Parathyroid adenoma (tissue), 2 donors: ENCODE measurements around the gene FOXO3.

ENCODE experiments used
- H2AFZ ChIP-seq: fragments of 300-600 bp; sonication (generic); one replicate; pipeline ENCODE4 v1.7.0; 2017; ENCODE audit warnings: antibody characterized with exemption, mild to moderate bottlenecking
- H3K27ac ChIP-seq: fragments of 300-600 bp; sonication (generic); one replicate; pipeline ENCODE4 v1.7.0; 2017
- H3K27me3 ChIP-seq: fragments of 300-600 bp; sonication (generic); one replicate; pipeline ENCODE4 v1.7.0; 2017; ENCODE audit warnings: low read length; ENCODE audit not compliant: control insufficient read depth, insufficient read depth
- H3K36me3 ChIP-seq: fragments of 300-600 bp; sonication (generic); one replicate; pipeline ENCODE4 v1.7.0; 2017; ENCODE audit warnings: low read length; ENCODE audit not compliant: control insufficient read depth, insufficient read depth
- H3K4me1 ChIP-seq: fragments of 300-600 bp; sonication (generic); one replicate; pipeline ENCODE4 v1.7.0; 2017; ENCODE audit warnings: control low read depth
- H3K4me2 ChIP-seq: fragments of 300-600 bp; sonication (generic); one replicate; pipeline ENCODE4 v1.7.0; 2017; ENCODE audit warnings: low read length
- H3K4me3 ChIP-seq: fragments of 300-600 bp; sonication (generic); one replicate; pipeline ENCODE4 v1.7.0; 2017; ENCODE audit warnings: low read depth, low read length
- H3K79me2 ChIP-seq: fragments of 300-600 bp; sonication (generic); one replicate; pipeline ENCODE4 v1.7.0; 2017; ENCODE audit warnings: control low read depth
- H3K9ac ChIP-seq: fragments of 300-600 bp; sonication (generic); one replicate; pipeline ENCODE4 v1.7.0; 2017; ENCODE audit warnings: mild to moderate bottlenecking
- H3K9me3 ChIP-seq: fragments of 300-600 bp; sonication (generic); one replicate; pipeline ENCODE4 v1.7.0; 2017; ENCODE audit warnings: low read length; ENCODE audit not compliant: control insufficient read depth
- TF ChIP-seq, protein P1 (sequence below): fragments of 300-600 bp; sonication (generic); IDR thresholded peaks from one replicate; pipeline ENCODE4 v1.7.0; 2017; ENCODE audit warnings: antibody characterized with exemption, mild to moderate bottlenecking
- donor health status: primary hyperparathyroidism.

Gene FOXO3

DNA sequence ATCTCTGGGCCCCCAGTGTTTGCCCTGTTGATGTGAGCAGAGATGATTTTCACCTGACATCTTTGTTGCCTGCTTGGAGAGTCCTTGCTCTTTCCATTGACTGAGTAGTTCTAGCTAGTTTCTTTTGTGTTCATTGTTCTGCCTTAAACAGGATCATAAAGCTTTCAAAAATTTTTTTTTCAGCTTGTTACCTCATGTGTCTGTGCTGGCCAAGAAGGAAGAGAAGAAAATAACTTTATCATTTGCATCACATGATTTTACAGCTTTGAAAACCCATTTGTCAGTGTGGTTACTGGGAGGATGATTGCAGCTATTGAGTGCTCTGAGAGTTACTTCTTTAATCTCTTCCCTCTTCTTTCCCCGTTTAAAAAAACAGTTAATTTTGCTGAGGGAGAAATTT lies 16.0 kb downstream of the FOXO3 start:
- no peaks in the 10 kb centered on the region for H3K36me3 ChIP-seq
- H3K4me3 ChIP-seq, result no peak overlapping the region
- H3K27me3 ChIP-seq, result no peaks in the 10 kb centered on the region
- no peak overlapping the region for H2AFZ ChIP-seq
- H3K4me2 ChIP-seq, result no peak overlapping the region
- H3K27ac ChIP-seq, result no peak overlapping the region
- no peaks in the 10 kb centered on the region for H3K9me3 ChIP-seq
- peaks cover 24% of the 10 kb centered on the region for H3K79me2 ChIP-seq
- H3K9ac ChIP-seq, result no peak overlapping the region
- TF ChIP-seq, protein P1, sequence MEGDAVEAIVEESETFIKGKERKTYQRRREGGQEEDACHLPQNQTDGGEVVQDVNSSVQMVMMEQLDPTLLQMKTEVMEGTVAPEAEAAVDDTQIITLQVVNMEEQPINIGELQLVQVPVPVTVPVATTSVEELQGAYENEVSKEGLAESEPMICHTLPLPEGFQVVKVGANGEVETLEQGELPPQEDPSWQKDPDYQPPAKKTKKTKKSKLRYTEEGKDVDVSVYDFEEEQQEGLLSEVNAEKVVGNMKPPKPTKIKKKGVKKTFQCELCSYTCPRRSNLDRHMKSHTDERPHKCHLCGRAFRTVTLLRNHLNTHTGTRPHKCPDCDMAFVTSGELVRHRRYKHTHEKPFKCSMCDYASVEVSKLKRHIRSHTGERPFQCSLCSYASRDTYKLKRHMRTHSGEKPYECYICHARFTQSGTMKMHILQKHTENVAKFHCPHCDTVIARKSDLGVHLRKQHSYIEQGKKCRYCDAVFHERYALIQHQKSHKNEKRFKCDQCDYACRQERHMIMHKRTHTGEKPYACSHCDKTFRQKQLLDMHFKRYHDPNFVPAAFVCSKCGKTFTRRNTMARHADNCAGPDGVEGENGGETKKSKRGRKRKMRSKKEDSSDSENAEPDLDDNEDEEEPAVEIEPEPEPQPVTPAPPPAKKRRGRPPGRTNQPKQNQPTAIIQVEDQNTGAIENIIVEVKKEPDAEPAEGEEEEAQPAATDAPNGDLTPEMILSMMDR, result no peak
- peaks cover 40% of the 10 kb centered on the region for H3K4me1 ChIP-seq

DNA sequence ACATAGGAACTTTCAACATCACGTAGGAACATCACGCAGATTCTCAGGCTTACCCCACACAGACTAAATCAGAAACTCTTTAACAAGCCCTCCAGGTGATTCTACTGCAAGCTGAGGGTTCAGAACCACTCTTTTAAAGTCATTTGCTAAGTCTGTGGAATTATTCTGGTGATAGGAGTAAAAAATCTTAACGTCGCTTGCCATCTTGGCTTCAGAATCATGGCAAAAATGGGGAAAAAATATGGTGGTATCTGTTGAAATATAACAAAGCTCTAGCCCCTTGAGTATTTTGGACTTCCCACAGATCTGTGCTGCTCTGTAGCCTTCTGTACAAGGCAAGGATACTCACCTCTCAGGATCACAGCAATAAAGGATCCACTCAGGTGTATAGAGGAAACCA lies 17.4 kb downstream of the FOXO3 start:
- H2AFZ ChIP-seq, result no peak overlapping the region
- H3K4me1 ChIP-seq, result peaks cover 50% of the 10 kb centered on the region
- peaks cover 19% of the 10 kb centered on the region for H3K79me2 ChIP-seq
- H3K36me3 ChIP-seq, result no peaks in the 10 kb centered on the region
- no peak overlapping the region for H3K4me3 ChIP-seq
- no peaks in the 10 kb centered on the region for H3K9me3 ChIP-seq
- H3K9ac ChIP-seq, result no peak overlapping the region
- no peak overlapping the region for H3K27ac ChIP-seq
- TF ChIP-seq, protein P1, result no peak
- H3K27me3 ChIP-seq, result no peaks in the 10 kb centered on the region
- no peak overlapping the region for H3K4me2 ChIP-seq

DNA sequence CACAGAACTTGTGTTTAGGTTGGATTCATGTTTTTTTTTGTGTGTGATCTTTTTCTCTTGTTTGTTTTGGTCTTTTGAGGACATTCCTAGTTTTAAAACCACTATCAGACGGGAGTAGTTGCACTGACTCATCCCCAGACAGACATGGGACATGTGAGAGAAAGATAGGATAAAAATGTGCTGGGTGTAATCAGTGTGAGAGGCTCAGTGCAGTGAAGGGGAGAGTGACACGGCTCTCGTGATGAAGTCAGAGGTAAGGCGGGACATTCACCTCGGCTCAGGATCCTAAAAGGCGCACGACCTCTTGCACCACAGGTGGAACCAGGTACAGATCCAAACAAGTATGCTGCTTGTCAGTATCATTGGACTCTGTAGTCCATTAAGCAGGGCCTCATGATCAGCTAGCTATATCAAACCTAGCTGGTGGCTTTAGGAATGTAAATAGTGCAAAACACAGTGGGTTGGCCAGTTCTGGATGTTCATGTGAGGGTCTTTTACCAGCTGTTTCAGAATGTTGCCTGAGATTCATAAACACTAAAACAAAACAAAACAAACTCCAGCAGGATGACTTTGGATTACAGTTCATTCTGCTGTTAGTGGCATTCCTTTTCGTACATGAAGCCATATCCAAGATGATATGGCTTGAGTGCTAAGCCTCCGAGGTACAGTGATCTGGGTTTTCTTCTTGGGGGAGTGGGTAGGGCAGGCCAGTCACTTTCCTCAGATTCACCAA lies 18.0 kb downstream of the FOXO3 start:
- no peak overlapping the region for H3K4me3 ChIP-seq
- no peak overlapping the region for H3K27ac ChIP-seq
- no peaks in the 10 kb centered on the region for H3K36me3 ChIP-seq
- peaks cover 15% of the 10 kb centered on the region for H3K79me2 ChIP-seq
- no peak overlapping the region for H2AFZ ChIP-seq
- no peak overlapping the region for H3K4me2 ChIP-seq
- H3K9me3 ChIP-seq, result no peaks in the 10 kb centered on the region
- no peaks in the 10 kb centered on the region for H3K27me3 ChIP-seq
- H3K9ac ChIP-seq, result no peak overlapping the region
- TF ChIP-seq, protein P1, result no peak
- H3K4me1 ChIP-seq, result peaks cover 53% of the 10 kb centered on the region

DNA sequence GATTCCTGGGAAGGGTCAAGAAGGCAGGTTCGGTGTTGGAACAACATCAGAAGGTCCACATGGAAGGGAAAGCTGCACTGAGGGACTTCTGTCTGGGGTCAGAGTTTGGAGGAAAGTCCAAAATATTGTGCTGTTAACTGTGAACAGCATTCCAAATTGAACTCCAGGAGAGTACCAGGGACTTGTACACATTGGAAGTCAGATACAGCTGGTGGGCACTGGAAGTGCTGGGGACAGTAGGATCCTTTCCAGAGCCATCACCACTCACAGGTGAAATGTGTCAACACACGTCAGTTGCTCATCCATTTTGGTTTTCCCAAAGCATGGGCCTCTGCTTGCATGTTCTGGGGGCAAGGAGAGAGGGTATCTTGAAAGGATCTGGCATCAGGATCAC lies 18.6 kb downstream of the FOXO3 start:
- peaks cover 58% of the 10 kb centered on the region for H3K4me1 ChIP-seq
- H3K27me3 ChIP-seq, result no peaks in the 10 kb centered on the region
- no peak overlapping the region for H3K9ac ChIP-seq
- no peak overlapping the region for H3K27ac ChIP-seq
- TF ChIP-seq, protein P1, result no peak
- no peaks in the 10 kb centered on the region for H3K9me3 ChIP-seq
- H2AFZ ChIP-seq, result no peak overlapping the region
- H3K4me2 ChIP-seq, result no peak overlapping the region
- no peak overlapping the region for H3K4me3 ChIP-seq
- no peaks in the 10 kb centered on the region for H3K36me3 ChIP-seq
- H3K79me2 ChIP-seq, result peaks cover 16% of the 10 kb centered on the region

DNA sequence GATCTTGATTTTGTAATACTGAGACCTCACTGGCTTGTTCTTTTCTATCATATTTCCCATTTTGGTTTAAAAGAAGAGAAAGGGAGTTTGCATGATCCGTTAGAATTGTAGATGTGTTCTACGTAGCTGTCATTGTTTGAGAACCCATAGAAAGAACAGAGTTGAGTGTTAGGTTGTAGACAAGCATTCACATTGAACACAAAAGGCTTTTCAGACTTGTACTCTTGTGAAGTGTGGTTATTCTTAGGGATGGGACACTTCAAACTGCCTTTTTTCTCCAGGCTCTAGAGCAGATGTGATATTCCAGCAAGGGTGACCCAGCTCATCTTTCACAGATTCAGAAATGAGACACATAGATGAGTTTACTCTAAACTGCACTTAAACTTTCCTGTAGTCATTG lies 19.9 kb downstream of the FOXO3 start:
- no peak overlapping the region for H3K9ac ChIP-seq
- no peaks in the 10 kb centered on the region for H3K36me3 ChIP-seq
- peaks cover 20% of the 10 kb centered on the region for H3K79me2 ChIP-seq
- H3K27me3 ChIP-seq, result no peaks in the 10 kb centered on the region
- no peak overlapping the region for H3K4me2 ChIP-seq
- H3K27ac ChIP-seq, result peak overlapping the region; percentile 58
- H2AFZ ChIP-seq, result no peak overlapping the region
- no peak overlapping the region for H3K4me3 ChIP-seq
- H3K9me3 ChIP-seq, result no peaks in the 10 kb centered on the region
- TF ChIP-seq, protein P1, result no peak
- peaks cover 63% of the 10 kb centered on the region for H3K4me1 ChIP-seq
